Renal cortical epithelial cell (primary cell): ENCODE measurements around the gene TMEM123. TPM values are rescaled to one million over a fixed set of nuclear protein-coding genes. Genes with fewer than 3 reads are reported as not detected.
A peak's percentile ranks its signal among the peaks of the same experiment; 100 is the strongest.
"Not testable (repeated sequence)": the region's sequence is repeated elsewhere in the genome, so short reads cannot be mapped to it uniquely, and the experiment has no call there.

Experiments used
- DNase-seq: peaks from one replicate; pipeline ENCODE4 v3.0.0-alpha.2; 2011; ENCODE audit warnings: low read depth
- total RNA-seq: library from RNA; depleted of rRNA; stranded (reverse); fragments of >200 nt; gene quantifications from 2 replicates; pipeline ENCODE4 v1.2.3, GENCODE V29; 2014

TMEM123 gene
- total RNA-seq, 1 donor from 2014 or later, result 332 TPM

DNA sequence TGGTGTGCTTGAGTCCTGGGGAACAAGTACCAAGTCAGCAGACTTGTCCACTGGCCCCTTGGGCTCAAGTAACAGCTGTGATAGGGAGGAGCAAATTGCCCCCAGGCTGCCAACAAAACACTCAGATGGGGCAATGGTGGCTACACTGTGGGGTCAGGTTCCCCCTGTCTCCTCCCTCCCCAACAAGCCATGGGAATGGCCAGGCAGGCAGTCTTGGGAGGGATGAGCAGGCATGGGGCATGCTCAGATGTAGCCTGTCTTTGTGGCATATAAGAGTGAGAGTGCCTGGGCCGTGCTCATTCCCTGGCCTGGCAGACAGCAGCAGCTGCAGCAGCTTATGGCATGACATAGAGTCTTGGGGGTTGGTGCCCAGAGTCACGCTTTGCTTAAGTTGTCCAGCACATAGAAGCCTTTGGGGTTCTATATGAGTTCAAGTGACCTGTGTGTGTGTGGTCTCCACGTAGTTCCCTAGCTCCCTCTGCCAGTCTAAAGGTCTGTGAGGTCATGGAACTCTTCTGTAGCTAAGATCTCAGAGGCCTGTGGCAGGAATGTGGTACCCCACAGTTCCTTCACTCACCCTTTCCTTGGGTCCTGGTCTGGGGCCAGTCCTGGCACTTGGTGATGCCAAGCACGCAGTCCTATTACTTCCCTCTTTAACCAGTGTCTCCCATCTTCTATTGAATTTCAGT lies 60.9 kb downstream of the TMEM123 start:
- DNase-seq, result no peak

DNA sequence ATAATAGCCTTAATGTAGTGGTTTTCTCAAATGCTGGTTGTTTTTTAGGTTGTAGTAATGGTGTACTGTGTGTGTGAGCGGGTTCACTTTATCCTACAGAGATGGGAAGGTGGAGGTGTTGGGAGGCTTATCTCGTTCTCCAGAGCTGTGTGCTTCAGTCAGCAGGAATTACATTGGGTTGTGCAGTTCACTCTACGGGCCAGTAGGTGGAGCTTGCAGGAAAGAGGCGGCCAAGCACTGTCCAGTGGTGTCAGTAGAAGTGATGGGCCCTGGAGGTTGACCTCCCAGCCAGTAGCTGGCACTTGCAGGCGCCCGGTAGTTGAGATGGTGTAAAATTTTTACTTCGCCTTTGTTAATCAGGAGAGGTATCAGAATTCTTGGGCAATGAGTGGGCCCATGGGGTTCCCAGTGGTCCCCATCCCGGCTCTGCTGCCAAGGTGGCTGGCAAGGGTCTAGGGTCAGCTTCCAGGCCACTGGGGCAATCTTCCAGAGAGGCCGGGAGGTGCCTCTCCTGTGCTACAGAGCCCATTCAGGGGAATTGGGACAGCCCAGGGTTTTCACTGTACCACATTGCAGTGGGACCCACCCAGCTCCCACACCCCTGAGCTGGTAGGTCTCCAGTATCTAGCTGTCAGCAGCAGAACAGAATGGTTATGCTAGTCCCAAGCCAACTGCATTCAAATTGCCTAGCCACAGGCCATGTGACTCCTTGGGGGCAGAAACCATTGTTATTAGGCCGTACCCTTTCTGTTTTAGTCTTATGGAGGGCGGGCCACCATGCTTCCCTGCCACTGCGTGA lies 61.7 kb downstream of the TMEM123 start:
- DNase-seq, result peak; percentile 59

DNA sequence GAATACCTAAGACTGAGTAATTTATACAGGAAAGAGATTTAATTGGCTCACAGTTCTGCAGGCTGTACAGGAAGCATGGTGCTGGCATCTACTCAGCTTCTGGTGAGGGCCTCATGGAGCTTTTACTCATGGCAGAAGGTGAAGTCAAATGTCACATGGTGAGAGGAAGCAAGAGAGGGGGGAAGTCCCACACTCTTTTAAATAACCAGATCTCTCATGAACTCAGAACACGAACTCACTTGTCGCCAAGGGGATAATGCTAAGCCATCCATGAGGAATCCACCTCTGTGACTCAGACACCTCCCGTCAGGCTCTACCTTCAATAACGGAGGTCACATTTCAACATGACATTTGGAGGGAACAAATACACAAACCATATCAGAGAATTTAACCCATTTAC lies 63.3 kb downstream of the TMEM123 start:
- DNase-seq, result peak; percentile 28

DNA sequence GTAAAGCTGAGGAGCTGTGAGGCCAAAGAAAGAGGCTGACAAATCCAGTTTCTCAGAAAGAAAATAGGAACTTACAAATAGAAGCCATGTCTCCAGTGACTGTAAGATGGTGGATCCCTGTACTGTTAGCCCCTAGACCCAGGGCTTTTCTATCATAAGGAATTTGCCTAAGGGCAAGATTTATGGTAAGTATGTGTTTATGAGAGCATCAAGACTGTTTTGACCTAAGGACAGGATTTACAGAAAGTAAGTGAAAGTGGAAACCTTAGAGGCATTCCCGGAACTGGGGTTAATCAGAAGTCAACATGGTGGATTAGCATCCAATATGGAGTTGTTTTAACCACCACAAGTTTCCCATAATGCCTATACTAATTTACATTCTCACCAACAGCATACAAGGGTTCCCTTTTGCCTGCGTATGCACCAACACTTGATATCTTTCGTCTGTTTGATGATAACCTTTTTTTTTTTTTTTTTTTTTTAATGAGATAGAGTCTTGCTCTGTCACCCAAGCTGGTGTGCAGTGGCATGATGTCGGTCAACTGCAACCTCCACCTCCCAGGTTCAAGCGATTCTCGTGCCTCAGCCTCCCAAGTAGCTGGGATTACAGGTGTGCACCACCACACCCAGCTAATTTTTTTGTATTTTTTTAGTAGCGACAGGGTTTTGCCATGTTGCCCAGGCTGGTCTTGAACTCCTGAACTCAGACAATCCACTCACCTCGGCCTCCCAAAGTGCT lies 65.4 kb downstream of the TMEM123 start:
- DNase-seq, result no peak

DNA sequence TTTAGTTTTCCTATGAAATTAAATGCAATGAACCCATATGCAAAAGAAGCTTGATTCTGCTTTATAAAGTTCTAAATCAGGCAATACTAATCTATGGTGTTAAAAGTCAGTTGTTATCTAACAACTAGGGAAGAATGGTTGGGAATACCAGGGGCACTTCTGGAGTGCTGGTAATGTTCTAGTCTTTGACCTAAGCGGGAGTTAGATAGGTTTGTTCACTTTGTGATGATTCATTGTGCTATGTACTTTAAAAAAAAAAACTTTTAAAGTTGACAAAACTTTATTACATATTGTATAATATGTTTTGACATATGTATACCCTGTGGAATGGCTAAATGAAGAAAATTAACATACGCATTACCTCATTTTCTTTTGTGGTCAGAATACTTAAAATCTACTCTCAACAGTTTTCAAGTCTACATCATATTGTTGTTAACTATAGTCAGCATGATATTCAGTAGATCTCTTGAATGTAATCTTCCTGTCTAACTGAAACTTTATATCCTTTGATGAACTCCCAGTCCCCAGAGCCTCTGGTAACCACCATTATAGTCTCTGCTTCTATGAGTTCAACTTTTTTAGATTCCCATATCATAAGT lies 66.3 kb downstream of the TMEM123 start:
- DNase-seq, result no peak

DNA sequence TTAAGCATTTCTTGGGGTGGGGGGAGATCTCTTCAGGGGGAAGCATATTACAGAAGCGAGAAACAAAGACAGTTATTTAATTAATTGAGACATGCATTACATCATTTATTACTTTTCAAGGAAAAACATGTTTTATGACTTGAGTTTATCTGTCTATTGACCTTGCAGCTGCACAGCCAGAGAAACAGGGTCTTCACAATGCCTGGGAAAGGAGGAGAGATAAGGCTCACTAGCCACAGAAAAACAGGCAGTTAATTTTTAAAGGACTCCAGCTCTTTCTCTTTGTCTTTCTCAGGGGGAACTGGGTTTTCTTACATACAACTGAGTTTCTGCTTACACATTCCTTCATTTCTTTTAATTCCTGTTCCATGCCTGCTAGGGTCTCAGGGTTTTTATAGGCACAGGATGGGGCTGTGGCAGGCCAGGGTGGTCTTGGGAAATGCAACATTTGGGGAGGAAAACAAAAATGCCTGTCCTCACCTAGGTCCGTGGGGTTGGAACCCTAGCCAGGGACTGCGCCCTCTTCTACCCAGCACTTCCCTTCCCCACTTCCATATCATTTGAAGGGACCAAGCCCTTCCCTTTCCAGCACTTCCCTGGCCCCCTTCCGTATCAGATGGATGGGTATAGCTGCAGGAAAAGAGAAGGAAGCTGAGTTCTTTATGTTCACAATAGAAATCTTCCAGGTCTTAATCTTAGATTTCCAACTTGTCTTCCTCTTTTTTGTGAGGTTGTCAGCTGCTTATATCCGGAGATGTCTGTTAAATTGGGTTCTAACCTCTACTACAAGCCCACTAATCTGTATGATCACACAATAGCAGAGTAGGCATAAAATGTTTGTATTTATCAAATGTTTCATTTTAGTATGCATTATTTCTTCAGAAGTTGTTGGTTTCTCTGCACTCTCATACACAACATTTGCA lies 67.2 kb downstream of the TMEM123 start:
- DNase-seq, result peak; percentile 23

DNA sequence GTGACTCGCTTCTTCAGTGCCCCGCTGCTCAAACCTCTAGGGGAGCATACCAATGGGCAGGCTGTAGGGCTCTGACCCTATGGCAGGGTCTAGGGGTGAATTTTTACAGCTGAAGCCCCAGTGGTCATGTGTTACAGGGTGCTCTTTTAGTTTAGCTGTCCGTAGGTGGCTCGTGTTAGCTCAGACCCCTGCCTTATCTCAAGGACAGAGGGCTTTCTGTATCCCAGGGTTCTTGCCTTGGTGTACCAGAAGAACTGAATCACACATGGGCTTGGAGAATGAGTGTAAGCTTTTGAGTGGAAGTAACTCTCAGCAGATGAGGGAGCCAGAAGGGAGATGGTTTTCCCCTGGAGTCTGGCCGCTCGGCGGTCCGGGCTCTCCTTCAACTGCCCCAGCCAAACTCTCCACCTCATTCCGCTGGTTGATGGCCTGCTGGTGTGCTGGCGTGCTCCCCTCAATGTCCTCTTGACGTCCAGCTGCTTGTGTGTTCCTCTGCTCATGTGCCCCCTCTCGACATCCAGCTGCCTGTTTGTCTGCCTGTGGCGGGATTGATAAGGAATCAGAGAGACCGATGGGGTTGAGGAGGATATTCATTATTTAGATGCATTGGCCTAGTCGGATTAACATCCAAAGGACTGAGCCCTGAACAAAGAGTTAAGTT lies 68.0 kb downstream of the TMEM123 start:
- DNase-seq, result no peak

DNA sequence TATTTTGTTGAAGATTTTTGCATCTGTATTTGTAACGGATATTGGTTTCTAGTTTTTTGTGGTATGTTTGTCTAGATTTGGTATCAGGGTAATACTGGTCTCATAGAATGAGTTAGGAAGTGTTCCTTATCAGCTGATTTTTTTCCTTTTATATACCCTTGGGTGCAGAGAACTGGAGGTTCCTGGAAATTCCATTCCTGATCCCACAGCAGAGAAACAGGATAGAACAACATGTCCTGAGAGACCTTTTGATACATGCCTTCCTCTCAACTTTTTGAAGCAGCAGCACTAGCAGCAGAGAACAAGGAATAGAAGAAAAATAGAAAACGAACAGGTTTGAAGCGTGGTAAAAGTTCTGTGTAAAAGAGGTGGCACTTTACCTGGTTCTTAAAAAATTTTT lies 68.7 kb downstream of the TMEM123 start:
- DNase-seq, result no peak

DNA sequence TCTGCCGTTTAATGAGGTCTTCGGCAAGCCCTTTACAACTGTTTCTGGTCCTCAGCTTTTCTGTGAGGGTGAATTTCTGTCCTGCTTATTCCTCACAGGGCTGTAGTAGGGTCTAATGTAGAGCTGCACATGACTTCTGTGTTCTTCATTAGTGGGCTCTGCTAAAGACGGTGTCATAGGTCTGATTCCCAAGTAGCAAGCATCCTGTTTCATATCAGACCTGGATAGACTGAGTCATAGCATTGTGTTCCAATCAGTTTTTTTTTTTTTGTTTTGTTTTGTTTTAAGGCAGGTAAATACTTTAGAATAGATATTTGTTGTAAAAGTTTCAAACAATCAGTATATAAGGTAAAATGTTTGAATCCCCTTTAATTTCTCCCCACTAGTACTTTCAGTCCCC lies 70.2 kb downstream of the TMEM123 start:
- DNase-seq, result no peak

DNA sequence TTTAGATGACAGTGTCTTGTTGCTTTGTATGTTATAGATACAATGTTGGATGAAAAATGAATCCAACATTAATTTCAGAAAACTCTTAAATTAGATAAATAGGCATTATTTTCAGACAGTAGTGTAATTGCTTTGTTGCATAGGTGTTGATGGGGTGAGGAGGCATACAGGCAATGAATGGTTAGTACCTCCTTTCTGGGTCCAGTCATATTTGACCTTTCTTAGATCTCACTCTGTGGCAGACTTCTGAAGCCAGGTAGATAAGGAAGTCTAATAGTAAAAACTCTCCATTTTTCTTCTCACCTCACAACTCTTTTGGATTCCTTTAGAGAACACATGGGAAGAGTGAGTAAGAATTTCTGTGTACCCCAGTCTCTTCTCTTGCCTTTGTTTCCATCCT lies 73.7 kb downstream of the TMEM123 start:
- no peak for DNase-seq

DNA sequence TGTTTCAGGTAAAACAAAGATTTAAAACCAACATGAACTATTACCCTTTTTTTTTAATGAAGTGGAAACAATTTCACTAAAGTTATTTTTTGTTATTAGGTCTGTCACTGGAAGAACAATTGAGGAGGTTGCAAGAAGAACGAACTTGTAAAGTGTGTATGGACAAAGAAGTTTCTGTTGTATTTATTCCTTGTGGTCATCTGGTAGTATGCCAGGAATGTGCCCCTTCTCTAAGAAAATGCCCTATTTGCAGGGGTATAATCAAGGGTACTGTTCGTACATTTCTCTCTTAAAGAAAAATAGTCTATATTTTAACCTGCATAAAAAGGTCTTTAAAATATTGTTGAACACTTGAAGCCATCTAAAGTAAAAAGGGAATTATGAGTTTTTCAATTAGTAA lies 74.7 kb downstream of the TMEM123 start:
- DNase-seq, result no peak

DNA sequence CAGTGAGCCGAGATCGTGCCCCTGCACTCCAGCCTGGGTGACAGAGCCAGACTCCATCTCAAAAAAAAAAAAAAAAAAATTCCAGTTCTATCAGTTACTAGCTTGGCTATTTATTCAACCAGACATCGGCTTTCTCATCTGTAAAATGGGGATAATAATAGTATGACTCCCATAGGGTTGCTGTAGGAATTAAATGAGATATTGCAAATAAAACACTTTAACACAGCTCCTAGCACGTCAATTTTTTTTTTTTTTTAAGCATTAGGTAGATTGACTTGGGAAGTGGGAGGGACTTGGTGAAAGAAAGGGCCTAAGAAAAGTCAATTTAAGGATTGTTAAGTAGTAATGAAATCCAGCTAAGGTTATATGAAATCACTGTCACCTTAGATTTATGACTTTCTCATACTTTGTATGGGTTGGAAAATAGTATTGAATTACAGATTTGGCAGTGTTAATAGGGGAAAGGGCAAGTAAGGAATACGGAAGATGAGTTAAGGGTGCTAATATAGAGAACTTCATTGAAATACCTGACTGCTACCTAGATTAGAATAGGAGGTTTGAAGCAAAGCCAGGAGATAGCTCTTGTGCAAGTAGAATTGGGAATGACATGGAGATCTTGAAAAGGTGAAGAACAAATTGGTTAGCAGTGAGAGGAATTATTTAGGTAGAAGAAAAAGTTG lies 76.7 kb downstream of the TMEM123 start:
- DNase-seq, result no peak

DNA sequence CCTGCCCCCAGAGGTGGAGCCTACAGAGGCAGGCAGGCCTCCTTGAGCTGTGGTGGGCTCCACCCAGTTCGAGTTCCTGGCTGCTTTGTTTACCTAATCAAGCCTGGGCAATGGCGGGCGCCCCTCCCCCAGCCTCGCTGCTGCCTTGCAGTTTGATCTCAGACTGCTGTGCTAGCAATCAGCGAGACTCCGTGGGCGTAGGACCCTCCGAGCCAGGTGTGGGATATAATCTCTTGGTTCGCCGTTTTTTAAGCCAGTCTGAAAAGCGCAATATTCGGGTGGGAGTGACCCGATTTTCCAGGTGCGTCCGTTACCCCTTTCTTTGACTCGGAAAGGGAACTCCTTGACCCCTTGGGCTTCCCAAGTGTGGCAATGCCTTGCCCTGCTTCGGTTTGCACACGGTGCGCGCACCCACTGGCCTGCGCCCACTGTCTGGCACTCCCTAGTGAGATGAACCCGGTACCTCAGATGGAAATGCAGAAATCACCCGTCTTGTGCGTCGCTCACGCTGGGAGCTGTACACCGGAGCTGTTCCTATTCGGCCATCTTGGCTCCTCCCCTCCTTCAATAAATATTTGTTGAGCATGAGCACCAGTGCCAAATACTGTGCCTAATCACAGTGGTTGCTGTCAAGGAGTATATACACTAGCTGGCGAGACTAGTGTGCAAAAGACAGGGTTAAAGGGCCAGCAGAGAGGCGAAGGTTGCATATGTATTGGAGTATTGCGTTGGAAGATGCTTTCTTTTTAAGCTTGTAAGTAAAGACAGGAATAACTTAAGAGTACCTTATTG lies 77.7 kb downstream of the TMEM123 start:
- DNase-seq, result not testable (repeated sequence)

DNA sequence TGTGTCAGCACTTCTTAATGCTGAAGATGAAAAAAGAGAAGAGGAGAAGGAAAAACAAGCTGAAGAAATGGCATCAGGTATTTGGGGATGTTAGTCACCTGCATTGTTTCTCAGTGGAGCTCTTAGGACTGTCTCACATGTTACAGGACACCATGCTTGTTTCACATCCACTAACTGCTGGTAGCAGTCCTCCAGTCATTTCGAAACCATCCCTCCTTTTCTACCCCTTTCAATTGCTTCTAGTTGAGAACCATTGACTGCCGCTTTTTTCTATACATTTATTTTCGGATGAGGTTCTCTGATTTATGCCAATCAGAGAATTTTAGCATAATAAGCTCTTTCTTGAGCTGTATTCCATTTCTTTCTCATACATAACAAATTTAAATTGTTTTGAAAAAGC lies 84.1 kb downstream of the TMEM123 start:
- DNase-seq, result no peak

DNA sequence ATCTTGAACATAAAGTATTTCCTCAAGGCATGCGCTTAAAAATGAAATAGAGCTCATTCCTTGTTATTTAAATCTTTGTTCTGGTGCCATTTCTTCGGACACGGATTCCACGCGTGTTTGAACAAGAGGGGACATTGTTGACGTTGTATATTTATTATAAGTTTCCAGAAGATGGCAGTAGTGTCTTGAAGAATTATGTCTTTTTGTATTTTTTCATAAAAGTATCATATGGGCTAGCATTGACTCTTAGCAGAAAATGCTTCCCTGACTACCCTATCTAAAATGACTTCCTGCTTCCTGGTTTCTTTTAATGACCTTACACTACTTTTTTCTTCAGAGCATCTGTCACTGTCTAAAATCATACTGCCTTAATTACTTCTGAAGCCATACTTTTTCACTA lies 85.2 kb downstream of the TMEM123 start:
- DNase-seq, result peak; percentile 22

DNA sequence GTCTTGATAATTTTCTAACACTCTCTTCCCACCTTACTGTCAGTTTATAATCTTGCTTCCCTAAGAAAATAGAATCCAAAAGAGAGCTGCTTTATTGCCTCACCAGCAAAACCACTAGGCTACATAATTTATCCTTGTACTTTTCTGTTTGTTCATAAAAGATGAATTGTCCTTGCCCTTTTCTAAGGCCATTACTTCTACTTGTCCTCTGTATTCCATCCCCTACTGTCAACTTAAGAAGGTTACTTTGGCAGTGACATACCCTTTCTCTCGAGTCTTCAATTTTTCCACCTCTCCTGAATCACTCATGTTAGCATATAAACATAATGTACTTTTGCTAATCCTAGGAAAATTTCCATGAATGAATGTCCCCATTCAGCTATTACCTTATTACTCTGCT lies 87.6 kb downstream of the TMEM123 start:
- DNase-seq, result no peak

DNA sequence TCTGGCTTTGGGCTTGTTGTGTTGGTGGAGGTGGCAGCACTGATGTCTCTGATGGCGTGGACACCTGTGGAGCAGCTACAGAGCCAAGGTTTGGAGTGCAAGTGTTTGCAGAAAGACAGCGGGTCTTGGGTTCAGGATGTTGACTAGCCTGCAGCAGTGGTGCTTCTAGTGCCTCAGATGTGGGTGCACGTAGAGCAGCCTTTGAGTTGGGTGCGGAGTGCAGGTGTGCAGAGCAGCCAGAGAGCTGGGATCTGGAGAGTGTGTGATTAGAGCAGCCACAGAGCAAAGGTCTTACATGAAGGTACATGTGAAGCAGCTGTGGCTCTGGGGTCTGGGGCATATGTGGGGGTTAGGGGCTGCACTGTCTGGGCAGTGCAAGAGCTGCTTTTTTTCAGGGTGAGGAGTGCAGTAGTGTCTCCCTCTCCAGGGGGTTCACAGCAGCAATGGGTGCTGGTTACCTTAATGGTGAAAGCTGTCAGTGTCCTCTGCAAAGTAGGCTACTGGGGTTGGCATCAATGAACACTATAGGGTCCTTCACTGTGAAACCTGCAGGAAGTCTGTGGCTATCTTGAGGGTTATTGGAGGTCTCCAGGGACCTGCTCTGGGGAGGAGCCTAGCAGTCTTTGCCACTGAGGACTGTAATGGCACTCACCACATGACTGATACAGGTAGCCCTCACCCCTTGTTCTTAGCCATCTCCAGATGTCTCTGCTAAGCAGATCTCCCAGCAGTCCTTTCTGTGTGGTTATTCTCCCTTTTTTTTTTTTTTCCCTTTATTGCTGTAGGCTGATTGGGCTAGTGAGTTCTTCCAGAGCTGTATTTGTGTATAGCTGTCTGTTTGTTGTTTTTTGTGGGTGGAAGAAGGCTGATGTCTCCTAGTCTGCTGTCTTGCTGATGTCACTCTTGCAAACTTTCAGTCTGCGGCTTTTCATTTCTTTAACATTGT lies 91.2 kb downstream of the TMEM123 start:
- no peak for DNase-seq

DNA sequence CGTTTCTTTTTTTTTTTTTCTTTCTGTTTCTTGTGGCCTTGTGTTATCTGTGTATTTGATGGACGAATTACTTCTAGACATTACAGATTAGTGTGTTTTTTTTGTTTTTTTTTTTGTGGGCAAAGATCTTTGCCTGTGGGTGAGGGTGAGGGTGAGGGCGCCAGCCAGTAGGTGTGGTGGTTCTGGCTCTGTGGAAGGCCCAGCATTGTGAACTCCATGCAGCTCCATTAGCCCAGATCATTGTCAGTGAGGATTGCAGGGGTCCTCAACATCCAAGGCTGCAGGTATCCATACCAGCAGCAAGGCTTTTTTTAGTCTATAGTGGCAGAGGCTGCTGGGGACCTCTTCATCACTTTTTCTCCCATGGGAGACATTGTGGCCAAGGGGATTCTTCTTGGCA lies 91.9 kb downstream of the TMEM123 start:
- DNase-seq, result no peak
